Mesothelial cell of epicardium (in vitro differentiated cells): ENCODE measurements around the gene SLC6A18. TPM values are rescaled to one million over a fixed set of nuclear protein-coding genes. Genes with fewer than 3 reads are reported as not detected.

Source experiments
- DNase-seq, 2 experiments: peaks; one replicate each; pipeline ENCODE4 v3.0.0; 2021; ENCODE audit warnings: low spot score in 2 of 2; ENCODE audit not compliant: unreplicated experiment in 2 of 2
- H3K27ac Mint-ChIP-seq: 2 replicates; pipeline ENCODE4 v1.8.0; 2021; ENCODE audit warnings: mixed read lengths
- H3K27me3 Mint-ChIP-seq: 2 replicates; pipeline ENCODE4 v1.8.0; 2021; ENCODE audit warnings: low read depth, mixed read lengths
- H3K36me3 Mint-ChIP-seq: 2 replicates; pipeline ENCODE4 v1.8.0; 2021; ENCODE audit warnings: mixed read lengths
- H3K4me1 Mint-ChIP-seq: 2 replicates; pipeline ENCODE4 v1.8.0; 2021; ENCODE audit warnings: mixed read lengths
- H3K4me3 Mint-ChIP-seq: 2 replicates; pipeline ENCODE4 v1.8.0; 2021; ENCODE audit warnings: mild to moderate bottlenecking, moderate library complexity, mixed read lengths
- H3K9me3 Mint-ChIP-seq: 2 replicates; pipeline ENCODE4 v1.8.0; 2021; ENCODE audit warnings: mixed read lengths
- CTCF ChIP-seq: fragments of 200-600 bp; sonication (generic); IDR thresholded peaks from one replicate; pipeline ENCODE4 v1.5.0; 2021; ENCODE audit warnings: antibody characterized with exemption; ENCODE audit not compliant: unreplicated experiment
- total RNA-seq: library from RNA; stranded (reverse); gene quantifications from 3 replicates; pipeline ENCODE4 v1.2.1, GENCODE V29; 2021

Gene SLC6A18
- total RNA-seq, 1 donor from 2014 or later = not detected

- H3K4me3 Mint-ChIP-seq = no peak overlapping the region
- no peaks in the 10 kb centered on the region for H3K4me1 Mint-ChIP-seq
- no peak for DNase-seq
- TF ChIP-seq CTCF = no peak
- H3K27me3 Mint-ChIP-seq = peaks cover 2% of the 10 kb centered on the region
- H3K9me3 Mint-ChIP-seq = no peaks in the 10 kb centered on the region
- H3K27ac Mint-ChIP-seq = no peak overlapping the region
- no peaks in the 10 kb centered on the region for H3K36me3 Mint-ChIP-seq
These were observed 42.9 kb upstream of the SLC6A18 start for GRCh38 chr5:1182360-1182632.

DNA sequence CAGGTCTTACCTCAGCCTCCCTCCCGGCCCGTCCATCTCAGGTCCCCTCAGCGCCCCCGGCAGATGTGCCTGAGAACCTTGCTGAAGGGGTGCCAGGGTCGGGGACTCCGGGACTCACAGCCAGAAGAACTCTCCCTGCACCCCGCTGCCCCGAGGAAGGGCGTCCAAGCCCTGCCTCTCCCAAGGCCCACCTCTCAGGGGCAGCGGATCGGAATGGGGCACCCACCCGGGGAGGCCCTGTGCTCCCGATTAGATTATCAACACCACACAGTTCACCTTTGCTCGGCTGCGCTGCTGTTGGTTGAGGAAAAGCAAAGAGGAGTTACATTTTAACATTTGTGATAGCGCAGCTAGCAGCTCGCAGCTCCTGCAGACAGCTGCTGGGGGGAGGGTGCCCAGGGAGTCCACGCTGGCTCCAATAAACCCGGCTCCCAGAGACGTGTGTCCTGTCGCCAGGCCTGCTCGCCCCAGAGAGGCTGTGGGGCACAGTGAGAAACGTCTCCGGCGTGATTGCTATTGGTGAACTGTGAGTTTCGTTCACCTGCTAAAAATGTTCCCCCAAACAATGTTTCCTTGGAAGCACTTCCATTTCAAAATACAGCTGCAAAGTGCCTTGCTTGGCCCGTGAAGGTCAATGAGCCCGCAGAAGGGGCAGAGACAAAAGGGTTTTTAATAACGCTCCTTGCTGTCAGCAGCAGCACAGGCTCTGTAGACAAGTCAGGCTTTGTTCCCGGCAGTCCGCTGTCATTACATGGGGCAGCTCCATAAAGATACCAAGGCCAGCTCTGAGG, 42.4 kb upstream of the SLC6A18 start:
- peaks cover 2% of the 10 kb centered on the region for H3K27me3 Mint-ChIP-seq
- no peaks in the 10 kb centered on the region for H3K9me3 Mint-ChIP-seq
- no peak overlapping the region for H3K4me3 Mint-ChIP-seq
- H3K36me3 Mint-ChIP-seq = no peaks in the 10 kb centered on the region
- H3K4me1 Mint-ChIP-seq = no peaks in the 10 kb centered on the region
- no peak for TF ChIP-seq CTCF
- no peak for DNase-seq
- no peak overlapping the region for H3K27ac Mint-ChIP-seq

GRCh38 chr5:1183424-1184162, 41.6 kb upstream of the SLC6A18 start:
- H3K4me3 Mint-ChIP-seq = no peak overlapping the region

GRCh38 chr5:1184163-1184470, 41.1 kb upstream of the SLC6A18 start:
- no peaks in the 10 kb centered on the region for H3K4me1 Mint-ChIP-seq
- TF ChIP-seq CTCF = no peak
- no peaks in the 10 kb centered on the region for H3K9me3 Mint-ChIP-seq
- H3K36me3 Mint-ChIP-seq = no peaks in the 10 kb centered on the region
- peaks cover 11% of the 10 kb centered on the region for H3K27me3 Mint-ChIP-seq
- H3K27ac Mint-ChIP-seq = no peak overlapping the region
- H3K4me3 Mint-ChIP-seq = no peak overlapping the region
- DNase-seq = no peak

More at GRCh38 chr5:1183424-1184162, 41.6 kb upstream of the SLC6A18 start:
- TF ChIP-seq CTCF = no peak
- Mint-ChIP-seq H3K27ac (no peak overlapping the region), H3K36me3 (no peaks in the 10 kb centered on the region), H3K27me3 (peaks cover 7% of the 10 kb centered on the region), H3K9me3 (no peaks in the 10 kb centered on the region), H3K4me1 (no peaks in the 10 kb centered on the region)
- DNase-seq = no peak

DNA sequence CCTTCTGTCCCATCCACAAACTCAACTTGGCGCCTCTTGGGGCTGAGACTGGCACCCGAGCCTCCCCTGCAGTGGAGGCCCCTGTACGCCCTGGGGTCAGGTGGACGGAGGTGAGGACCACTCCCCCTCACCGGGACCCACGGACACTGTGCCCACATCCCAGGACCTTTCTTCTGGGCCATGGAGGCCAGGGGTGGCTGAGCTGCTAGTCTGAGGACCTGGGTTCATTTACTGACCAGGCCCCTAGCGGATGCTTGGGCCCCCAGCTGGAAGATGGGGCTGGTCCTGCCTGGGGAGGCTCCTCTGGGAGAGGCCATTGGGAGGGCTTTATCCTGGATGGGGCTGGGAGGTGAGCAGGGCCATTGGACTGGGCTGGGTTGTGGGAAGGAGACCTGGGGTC, 40.7 kb upstream of the SLC6A18 start:
- Mint-ChIP-seq H3K27me3 (peaks cover 13% of the 10 kb centered on the region), H3K4me1 (no peaks in the 10 kb centered on the region), H3K4me3 (no peak overlapping the region), H3K27ac (no peak overlapping the region), H3K9me3 (no peaks in the 10 kb centered on the region), H3K36me3 (no peaks in the 10 kb centered on the region)
- DNase-seq = no peak
- TF ChIP-seq CTCF = no peak
